HG03025 (cell line): Measurements from ENCODE around the gene CDC42EP4.

Source experiments
- ATAC-seq: cut with Tn5 transposase; IDR thresholded peaks from one replicate; pipeline ENCODE4 v1.9.1; 2021; ENCODE audit warnings: mild to moderate bottlenecking, moderate library complexity; ENCODE audit not compliant: unreplicated experiment, low FRiP score

Gene CDC42EP4

GRCh38 chr17:73304438-73304837 lies 7.4 kb downstream of the CDC42EP4 start:
- ATAC-seq = no peak

GRCh38 chr17:73302189-73302588 lies 9.6 kb downstream of the CDC42EP4 start:
- no peak for ATAC-seq

- no peak for ATAC-seq
Measured at GRCh38 chr17:73301369-73301768, 10.4 kb downstream of the CDC42EP4 start.

- no peak for ATAC-seq
Measured at GRCh38 chr17:73300392-73300791, 11.4 kb downstream of the CDC42EP4 start.

GRCh38 chr17:73297934-73298861 lies 13.6 kb downstream of the CDC42EP4 start:
- ATAC-seq = no peak

GRCh38 chr17:73293480-73293911 lies 18.3 kb downstream of the CDC42EP4 start:
- ATAC-seq = no peak

GRCh38 chr17:73293031-73293430 lies 18.8 kb downstream of the CDC42EP4 start:
- ATAC-seq = no peak

GRCh38 chr17:73292031-73292531 lies 19.7 kb downstream of the CDC42EP4 start:
- ATAC-seq = no peak

- no peak for ATAC-seq
Measured at GRCh38 chr17:73291260-73291801, 20.5 kb downstream of the CDC42EP4 start.

GRCh38 chr17:73290399-73291259 lies 21.2 kb downstream of the CDC42EP4 start:
- ATAC-seq = no peak

GRCh38 chr17:73289549-73290254 lies 22.1 kb downstream of the CDC42EP4 start:
- ATAC-seq = no peak

GRCh38 chr17:73288534-73289302 lies 23.1 kb downstream of the CDC42EP4 start:
- no peak for ATAC-seq

- no peak for ATAC-seq
Measured at GRCh38 chr17:73286863-73287296, 24.9 kb downstream of the CDC42EP4 start.

- no peak for ATAC-seq
Measured at GRCh38 chr17:73285916-73286862, 25.6 kb downstream of the CDC42EP4 start.

- no peak for ATAC-seq
Measured at GRCh38 chr17:73285603-73285908, 26.2 kb downstream of the CDC42EP4 start.

- ATAC-seq = no peak
Measured at GRCh38 chr17:73284906-73285602, 26.7 kb downstream of the CDC42EP4 start.

GRCh38 chr17:73284354-73284753 lies 27.4 kb downstream of the CDC42EP4 start:
- no peak for ATAC-seq

- ATAC-seq = no peak
Measured at GRCh38 chr17:73283841-73284282, 27.9 kb downstream of the CDC42EP4 start.
